Transverse colon (tissue), 1 donor: Measurements from ENCODE around the gene ZNF638.

Experiments used
- EP300 ChIP-seq: sonication (generic); formaldehyde crosslinking; IDR thresholded peaks from one replicate; pipeline ENCODE4 v1.6.1; 2017; ENCODE audit warnings: antibody characterized with exemption, low read depth
- POLR2A ChIP-seq: fragments of 450-650 bp; IDR thresholded peaks from one replicate; pipeline ENCODE4 v1.6.1; 2016; ENCODE audit warnings: antibody characterized with exemption, mild to moderate bottlenecking, moderate library complexity

DNA sequence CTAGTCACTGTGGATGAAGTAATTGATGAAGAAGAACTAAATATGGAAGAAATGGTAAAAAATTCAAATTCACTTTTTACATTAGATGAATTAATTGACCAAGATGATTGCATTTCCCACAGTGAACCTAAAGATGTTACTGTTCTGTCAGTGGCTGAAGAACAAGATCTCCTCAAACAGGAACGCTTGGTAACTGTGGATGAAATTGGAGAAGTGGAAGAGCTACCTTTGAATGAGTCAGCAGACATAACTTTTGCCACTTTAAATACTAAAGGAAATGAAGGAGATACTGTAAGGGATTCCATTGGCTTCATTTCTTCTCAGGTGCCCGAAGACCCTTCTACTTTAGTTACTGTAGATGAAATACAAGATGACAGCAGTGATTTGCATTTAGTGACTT lies 95.1 kb downstream of the ZNF638 start:
- TF ChIP-seq POLR2A: no peak
- TF ChIP-seq EP300: no peak
